OCI-LY1 (cell line): Measurements from ENCODE around the gene MGAT5B.

Experiments used
- H2AFZ ChIP-seq: fragments of 200-600 bp; sonication (generic), shearing (Covaris generic); 2 replicates; pipeline ENCODE4 v1.6.0; 2014; ENCODE audit warnings: antibody characterized with exemption, mild to moderate bottlenecking, low read length
- H3F3A ChIP-seq: fragments of 200-600 bp; sonication (generic), shearing (Covaris generic); 2 replicates; pipeline ENCODE4 v1.6.0; 2014; ENCODE audit warnings: mild to moderate bottlenecking, antibody characterized with exemption, low read length, moderate library complexity; ENCODE audit not compliant: insufficient read depth
- H3K27ac ChIP-seq: fragments of 200-600 bp; sonication (generic); 2 replicates; pipeline ENCODE4 v1.5.1; 2014; ENCODE audit warnings: low read length, mixed run types, mild to moderate bottlenecking, low read depth; ENCODE audit not compliant: poor library complexity, severe bottlenecking
- H3K27me3 ChIP-seq: fragments of 200-600 bp; sonication (generic); 2 replicates; pipeline ENCODE4 v1.6.0; 2014; ENCODE audit warnings: antibody characterized with exemption, mild to moderate bottlenecking, low read length, moderate library complexity; ENCODE audit not compliant: insufficient read depth
- H3K36me3 ChIP-seq: fragments of 200-600 bp; sonication (generic); 2 replicates; pipeline ENCODE4 v1.6.1; 2014; ENCODE audit warnings: mild to moderate bottlenecking, antibody characterized with exemption, low read length, moderate library complexity, mixed read lengths; ENCODE audit not compliant: insufficient read depth
- H3K4me1 ChIP-seq: fragments of 200-600 bp; sonication (generic); 2 replicates; pipeline ENCODE4 v1.5.1; 2014; ENCODE audit warnings: mild to moderate bottlenecking, low read length, moderate library complexity; ENCODE audit not compliant: insufficient read depth, severe bottlenecking
- H3K4me2 ChIP-seq: fragments of 200-600 bp; sonication (generic), shearing (Covaris generic); 2 replicates; pipeline ENCODE4 v1.6.1; 2014; ENCODE audit warnings: low read length
- H3K4me3 ChIP-seq: fragments of 200-600 bp; sonication (generic); 2 replicates; pipeline ENCODE4 v1.5.1; 2014; ENCODE audit warnings: low read length, low read depth, mild to moderate bottlenecking, mixed read lengths; ENCODE audit not compliant: poor library complexity, severe bottlenecking
- H3K79me2 ChIP-seq: fragments of 200-600 bp; shearing (Covaris generic); 2 replicates; pipeline ENCODE4 v1.6.1; 2016; ENCODE audit warnings: mixed run types, low read length, mixed read lengths; ENCODE audit not compliant: insufficient read depth
- H3K9ac ChIP-seq: fragments of 200-600 bp; sonication (generic), shearing (Covaris generic); 2 replicates; pipeline ENCODE4 v1.6.1; 2014; ENCODE audit warnings: mild to moderate bottlenecking, low read length, mixed read lengths
- H3K9me2 ChIP-seq: fragments of 200-600 bp; sonication (generic), shearing (Covaris generic); 2 replicates; pipeline ENCODE4 v1.6.1; 2014; ENCODE audit warnings: low read depth, mild to moderate bottlenecking, low read length, mixed read lengths
- H3K9me3 ChIP-seq: fragments of 200-600 bp; shearing (Covaris generic); 2 replicates; pipeline ENCODE4 v1.6.1; 2014; ENCODE audit warnings: low read length, mixed read lengths
- H4K20me1 ChIP-seq: fragments of 200-600 bp; sonication (generic), shearing (Covaris generic); 2 replicates; pipeline ENCODE4 v1.6.0; 2016; ENCODE audit warnings: mild to moderate bottlenecking, low read length; ENCODE audit not compliant: insufficient read depth
- CTCF ChIP-seq: fragments of 200-600 bp; sonication (generic), shearing (Covaris generic); IDR thresholded peaks from 2 replicates; pipeline ENCODE4 v1.5.1; 2017; ENCODE audit warnings: mild to moderate bottlenecking, antibody characterized with exemption, low read length, moderate library complexity, mixed read lengths
- EZH2 ChIP-seq: fragments of 200-600 bp; sonication (generic), shearing (Covaris generic); IDR thresholded peaks from 2 replicates; pipeline ENCODE4 v1.8.0; 2017; ENCODE audit warnings: borderline replicate concordance, mixed run types, mild to moderate bottlenecking, antibody characterized with exemption, low read length, moderate library complexity, mixed read lengths

MGAT5B gene

GRCh38 chr17:76946111-76946771 lies 78.0 kb downstream of the MGAT5B start:
- Histone ChIP-seq H3K9me3 (no peaks in the 10 kb centered on the region), H3K9ac (no peak overlapping the region), H3K4me1 (no peaks in the 10 kb centered on the region), H3K27me3 (no peaks in the 10 kb centered on the region), H2AFZ (no peak overlapping the region), H3K9me2 (no peaks in the 10 kb centered on the region), H3K27ac (no peak overlapping the region), H4K20me1 (no peaks in the 10 kb centered on the region), H3K79me2 (no peaks in the 10 kb centered on the region), H3F3A (no peaks in the 10 kb centered on the region), H3K36me3 (no peaks in the 10 kb centered on the region), H3K4me3 (no peak overlapping the region), H3K4me2 (no peak overlapping the region)
- no peak for TF ChIP-seq EZH2
- TF ChIP-seq CTCF, result no peak

GRCh38 chr17:76946772-76947135 lies 78.5 kb downstream of the MGAT5B start:
- Histone ChIP-seq H3K4me1 (no peaks in the 10 kb centered on the region), H3K4me2 (no peak overlapping the region), H3K36me3 (no peaks in the 10 kb centered on the region), H3K4me3 (no peak overlapping the region), H3K79me2 (no peaks in the 10 kb centered on the region), H3F3A (no peaks in the 10 kb centered on the region), H3K9me2 (no peaks in the 10 kb centered on the region), H4K20me1 (no peaks in the 10 kb centered on the region), H3K9me3 (no peaks in the 10 kb centered on the region), H3K9ac (no peak overlapping the region), H3K27ac (no peak overlapping the region), H3K27me3 (no peaks in the 10 kb centered on the region), H2AFZ (no peak overlapping the region)
- TF ChIP-seq CTCF, result no peak
- TF ChIP-seq EZH2, result no peak

GRCh38 chr17:76947309-76947708 lies 79.1 kb downstream of the MGAT5B start:
- Histone ChIP-seq H2AFZ (no peak overlapping the region), H3K4me2 (no peak overlapping the region), H3K79me2 (no peaks in the 10 kb centered on the region), H3K27ac (no peak overlapping the region), H3K27me3 (no peaks in the 10 kb centered on the region), H3K36me3 (no peaks in the 10 kb centered on the region), H3K9me2 (no peaks in the 10 kb centered on the region), H3F3A (no peaks in the 10 kb centered on the region), H3K4me3 (no peak overlapping the region), H3K9ac (no peak overlapping the region), H3K4me1 (no peaks in the 10 kb centered on the region), H3K9me3 (no peaks in the 10 kb centered on the region), H4K20me1 (no peaks in the 10 kb centered on the region)
- TF ChIP-seq CTCF, result no peak
- no peak for TF ChIP-seq EZH2
